ENCODE measurements around the gene NCAM1.

DNA sequence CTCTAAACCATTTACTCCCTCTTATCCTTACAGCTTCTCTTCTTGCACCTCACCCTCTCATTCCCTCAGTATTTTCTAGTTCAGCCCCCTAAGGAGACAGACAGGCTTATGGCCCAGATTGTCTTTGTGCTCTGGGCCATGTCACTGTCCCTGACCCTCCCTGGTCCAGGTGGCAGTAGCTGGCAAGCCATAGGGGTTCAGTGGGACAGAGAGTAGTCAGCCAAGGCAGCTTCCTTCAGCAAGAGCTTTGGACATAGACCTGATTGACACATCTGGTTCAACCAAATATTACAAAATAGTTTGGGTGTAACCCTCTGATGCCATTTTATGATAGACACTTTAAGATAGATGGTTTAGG, 53.9 kb downstream of the NCAM1 start:
- no peak for TF ChIP-seq FOXM1 (IDR thresholded peaks at IDR 0.05; ENCODE audit: borderline replicate concordance, low read depth)
- TF ChIP-seq CEBPB (IDR thresholded peaks at IDR 0.05): no peak
- no peak for TF ChIP-seq MAX (IDR thresholded peaks at IDR 0.05)
- TF ChIP-seq EP300 (IDR thresholded peaks at IDR 0.05; ENCODE audit: borderline replicate concordance): no peak
- no peak for TF ChIP-seq REST (IDR thresholded peaks at IDR 0.05; ENCODE audit: low read depth)
- no peak for TF ChIP-seq NFIC (IDR thresholded peaks at IDR 0.05)
- no peak for TF ChIP-seq TAF1 (IDR thresholded peaks at IDR 0.05; ENCODE audit: low read depth)
- TF ChIP-seq YY1 (IDR thresholded peaks at IDR 0.05; ENCODE audit: low read depth): no peak
- TF ChIP-seq EGR1 (IDR thresholded peaks at IDR 0.05): no peak
- TF ChIP-seq TEAD4 (IDR thresholded peaks at IDR 0.05): no peak
- TF ChIP-seq USF1 (IDR thresholded peaks at IDR 0.05): no peak
- no peak for TF ChIP-seq RAD21 (IDR thresholded peaks at IDR 0.05; ENCODE audit: low read depth)
- no peak for TF ChIP-seq CREB1 (IDR thresholded peaks at IDR 0.05; ENCODE audit: low read depth)

Data from Ishikawa (cell line).